OCI-LY1 (cell line): ENCODE data around the gene AXIN1.

Experiments
- CTCF ChIP-seq: fragments of 200-600 bp; sonication (generic), shearing (Covaris generic); IDR thresholded peaks from 2 replicates; pipeline ENCODE4 v1.5.1; 2017; ENCODE audit warnings: mild to moderate bottlenecking, antibody characterized with exemption, low read length, moderate library complexity, mixed read lengths
- EZH2 ChIP-seq: fragments of 200-600 bp; sonication (generic), shearing (Covaris generic); IDR thresholded peaks from 2 replicates; pipeline ENCODE4 v1.8.0; 2017; ENCODE audit warnings: borderline replicate concordance, mixed run types, mild to moderate bottlenecking, antibody characterized with exemption, low read length, moderate library complexity, mixed read lengths

GRCh38 chr16:303760-304505 is 48.6 kb downstream of the AXIN1 start:
- 0 out of 2 replicates have a peak, but pooled peaks have one; percentile 6 for TF ChIP-seq CTCF
- TF ChIP-seq EZH2 = no peak
